ENCODE data around the gene COX19.
A peak's percentile ranks its signal among the peaks of the same experiment; 100 is the strongest.

COX19 gene

DNA sequence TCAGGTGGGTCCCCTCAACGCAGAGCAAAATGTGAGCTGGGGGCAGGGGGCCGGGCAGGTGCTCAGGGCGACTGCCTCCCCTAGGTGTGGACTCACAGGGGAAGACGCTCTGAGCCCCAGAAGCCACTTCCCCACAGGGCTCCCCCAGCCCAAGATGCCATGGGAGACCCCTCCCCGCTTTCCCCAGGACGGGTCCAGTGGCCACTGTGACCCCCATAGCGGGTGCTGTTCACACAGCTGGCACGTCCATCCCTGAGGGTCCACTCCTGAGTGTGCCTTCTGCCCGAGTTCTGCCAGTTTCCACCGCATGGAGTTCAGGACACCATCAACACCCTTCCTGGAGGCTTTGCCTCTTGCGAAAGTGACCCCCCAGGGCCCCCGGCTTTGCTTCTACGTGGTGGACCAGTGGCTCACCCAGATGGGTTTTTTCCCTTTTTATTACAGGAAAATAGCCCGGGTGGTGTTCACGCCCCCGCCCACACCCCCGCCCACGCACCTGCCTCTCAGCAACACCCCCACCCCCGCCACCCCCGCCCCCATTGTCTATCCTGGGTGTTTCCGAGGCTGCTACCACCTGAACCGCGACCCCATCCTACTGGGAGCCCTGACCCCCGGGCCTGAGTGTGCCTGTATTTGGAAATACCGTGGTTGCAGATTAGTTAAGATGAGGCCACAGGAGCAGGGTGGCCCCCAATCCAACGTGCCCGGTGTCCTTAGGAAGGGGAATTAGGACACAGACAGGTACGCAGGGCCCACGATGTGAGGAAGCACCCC is 52.8 kb downstream of the COX19 start:
- DNase-seq (ENCODE audit: low spot score in 2 of 2) = no peak
- Mint-ChIP-seq H3K36me3 (peaks cover 3% of the 10 kb centered on the region), H3K27ac (peak overlapping the region; percentile 77)

GRCh38 chr7:921581-922333 is 53.6 kb downstream of the COX19 start:
- no peaks in the 10 kb centered on the region for H3K9me3 Mint-ChIP-seq
- H3K36me3 Mint-ChIP-seq = peaks cover 3% of the 10 kb centered on the region
- ATAC-seq (ENCODE audit: low read depth) (no peak), DNase-seq (ENCODE audit: low spot score in 2 of 2) (no peak)
- peaks cover 5% of the 10 kb centered on the region for H3K27me3 Mint-ChIP-seq
- peak overlapping the region; percentile 75 for H3K4me3 Mint-ChIP-seq
- peak overlapping the region; percentile 31 for H3K27ac Mint-ChIP-seq
- peaks cover 21% of the 10 kb centered on the region for H3K4me1 Mint-ChIP-seq

More for the DNA sequence above, 52.8 kb downstream of the COX19 start:
- peak; percentile 3 for ATAC-seq (ENCODE audit: low read depth)
- H3K4me3 Mint-ChIP-seq = peak overlapping the region; percentile 85
- peaks cover 21% of the 10 kb centered on the region for H3K4me1 Mint-ChIP-seq
- peaks cover 5% of the 10 kb centered on the region for H3K27me3 Mint-ChIP-seq
- no peaks in the 10 kb centered on the region for H3K9me3 Mint-ChIP-seq

DNA sequence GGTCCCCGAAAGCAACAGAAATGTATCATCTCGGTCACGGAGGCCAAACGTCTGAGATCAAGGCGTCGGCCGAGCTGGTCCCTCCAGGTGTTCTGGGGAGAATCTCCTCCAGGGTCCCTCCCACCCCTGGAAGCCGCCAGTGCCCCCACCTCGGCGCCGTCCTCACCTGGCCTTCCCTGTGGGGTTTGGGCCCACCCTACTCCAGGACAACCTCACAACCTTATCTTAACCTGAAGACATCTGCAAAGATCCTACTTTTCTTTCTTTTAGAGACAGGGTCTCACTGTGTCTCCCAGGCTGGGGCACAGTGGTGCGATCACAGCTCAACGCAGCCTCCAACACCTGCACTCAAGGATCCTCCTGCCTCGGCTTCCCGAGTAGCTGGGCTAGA is 54.3 kb downstream of the COX19 start:
- Mint-ChIP-seq H3K36me3 (peaks cover 3% of the 10 kb centered on the region), H3K27ac (peak overlapping the region; percentile 31), H3K9me3 (no peaks in the 10 kb centered on the region), H3K4me3 (peak overlapping the region; percentile 75), H3K27me3 (peaks cover 5% of the 10 kb centered on the region), H3K4me1 (peaks cover 25% of the 10 kb centered on the region)
- DNase-seq (ENCODE audit: low spot score in 2 of 2) (no peak), ATAC-seq (ENCODE audit: low read depth) (no peak)

DNA sequence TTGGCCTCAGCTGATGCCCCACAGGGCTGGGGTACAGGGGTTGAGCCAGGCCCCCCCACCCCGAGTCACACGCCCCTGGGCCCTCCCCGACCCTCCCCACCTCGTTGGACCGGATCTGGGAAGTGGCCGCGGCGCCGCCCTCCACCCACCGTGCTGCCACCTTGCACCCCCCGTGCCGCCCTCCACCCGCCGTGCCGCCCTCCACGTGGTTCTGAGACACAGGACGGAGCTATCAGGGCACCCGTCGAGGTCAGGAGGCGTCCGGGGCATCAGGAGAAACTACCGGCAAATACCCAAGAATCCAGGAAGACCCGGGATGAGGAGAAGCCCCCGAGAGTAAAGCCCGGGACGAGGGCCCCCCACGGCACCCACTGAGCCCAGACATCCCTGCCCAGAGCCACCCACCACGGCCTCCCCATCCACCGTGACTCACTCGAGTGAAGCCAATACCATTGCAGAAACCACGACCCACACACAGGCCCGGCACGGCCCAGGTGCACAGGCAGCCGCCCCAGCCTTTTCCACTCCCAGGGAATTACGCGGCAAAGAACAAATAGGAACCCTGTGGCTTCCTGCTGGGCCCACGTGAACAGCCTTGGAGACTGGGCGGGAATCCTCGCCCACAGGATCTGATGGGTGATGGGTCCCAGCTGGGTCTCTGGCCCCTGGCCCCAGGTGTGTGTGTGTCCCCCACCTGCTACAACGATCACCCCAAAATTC is 54.8 kb downstream of the COX19 start:
- Mint-ChIP-seq H3K27ac (peak overlapping the region; percentile 31), H3K27me3 (peaks cover 5% of the 10 kb centered on the region), H3K36me3 (peaks cover 3% of the 10 kb centered on the region), H3K4me1 (peaks cover 25% of the 10 kb centered on the region), H3K9me3 (no peaks in the 10 kb centered on the region), H3K4me3 (no peak overlapping the region)
- DNase-seq (ENCODE audit: low spot score in 2 of 2) = no peak
- ATAC-seq (ENCODE audit: low read depth) = no peak

- H3K36me3 Mint-ChIP-seq = peaks cover 3% of the 10 kb centered on the region
- peaks cover 25% of the 10 kb centered on the region for H3K4me1 Mint-ChIP-seq
Observed at GRCh38 chr7:919924-920341, 55.4 kb downstream of the COX19 start.

GRCh38 chr7:919114-919442 is 56.3 kb downstream of the COX19 start:
- Mint-ChIP-seq H3K9me3 (no peaks in the 10 kb centered on the region), H3K36me3 (peaks cover 3% of the 10 kb centered on the region), H3K27me3 (peaks cover 2% of the 10 kb centered on the region), H3K4me3 (no peak overlapping the region), H3K27ac (peak overlapping the region; percentile 62), H3K4me1 (peaks cover 21% of the 10 kb centered on the region)
- no peak for ATAC-seq (ENCODE audit: low read depth)
- no peak for DNase-seq (ENCODE audit: low spot score in 2 of 2)

More at GRCh38 chr7:919924-920341, 55.4 kb downstream of the COX19 start:
- H3K27me3 Mint-ChIP-seq = peaks cover 5% of the 10 kb centered on the region
- no peak overlapping the region for H3K27ac Mint-ChIP-seq
- ATAC-seq (ENCODE audit: low read depth) (no peak), DNase-seq (ENCODE audit: low spot score in 2 of 2) (no peak)
- no peak overlapping the region for H3K4me3 Mint-ChIP-seq
- H3K9me3 Mint-ChIP-seq = no peaks in the 10 kb centered on the region

- no peak overlapping the region for H3K27ac Mint-ChIP-seq
- no peaks in the 10 kb centered on the region for H3K9me3 Mint-ChIP-seq
- H3K27me3 Mint-ChIP-seq = peaks cover 2% of the 10 kb centered on the region
- peaks cover 3% of the 10 kb centered on the region for H3K36me3 Mint-ChIP-seq
- DNase-seq (ENCODE audit: low spot score in 2 of 2) (no peak), ATAC-seq (ENCODE audit: low read depth) (no peak)
- H3K4me3 Mint-ChIP-seq = no peak overlapping the region
- H3K4me1 Mint-ChIP-seq = peaks cover 21% of the 10 kb centered on the region
Observed at GRCh38 chr7:918441-919113, 56.8 kb downstream of the COX19 start.

- Mint-ChIP-seq H3K36me3 (peaks cover 3% of the 10 kb centered on the region), H3K27ac (no peak overlapping the region), H3K9me3 (no peaks in the 10 kb centered on the region), H3K27me3 (peaks cover 2% of the 10 kb centered on the region), H3K4me1 (peaks cover 21% of the 10 kb centered on the region), H3K4me3 (no peak overlapping the region)
- ATAC-seq (ENCODE audit: low read depth) = no peak
- no peak for DNase-seq (ENCODE audit: low spot score in 2 of 2)
Observed at GRCh38 chr7:918118-918425, 57.3 kb downstream of the COX19 start.

GRCh38 chr7:917255-918117 is 57.9 kb downstream of the COX19 start:
- H3K27me3 Mint-ChIP-seq = peaks cover 2% of the 10 kb centered on the region
- H3K9me3 Mint-ChIP-seq = no peaks in the 10 kb centered on the region
- no peak overlapping the region for H3K27ac Mint-ChIP-seq
- peaks cover 18% of the 10 kb centered on the region for H3K4me1 Mint-ChIP-seq
- H3K4me3 Mint-ChIP-seq = no peak overlapping the region
- ATAC-seq (ENCODE audit: low read depth) (no peak), DNase-seq (ENCODE audit: low spot score in 2 of 2) (no peak)
- peaks cover 3% of the 10 kb centered on the region for H3K36me3 Mint-ChIP-seq

DNA sequence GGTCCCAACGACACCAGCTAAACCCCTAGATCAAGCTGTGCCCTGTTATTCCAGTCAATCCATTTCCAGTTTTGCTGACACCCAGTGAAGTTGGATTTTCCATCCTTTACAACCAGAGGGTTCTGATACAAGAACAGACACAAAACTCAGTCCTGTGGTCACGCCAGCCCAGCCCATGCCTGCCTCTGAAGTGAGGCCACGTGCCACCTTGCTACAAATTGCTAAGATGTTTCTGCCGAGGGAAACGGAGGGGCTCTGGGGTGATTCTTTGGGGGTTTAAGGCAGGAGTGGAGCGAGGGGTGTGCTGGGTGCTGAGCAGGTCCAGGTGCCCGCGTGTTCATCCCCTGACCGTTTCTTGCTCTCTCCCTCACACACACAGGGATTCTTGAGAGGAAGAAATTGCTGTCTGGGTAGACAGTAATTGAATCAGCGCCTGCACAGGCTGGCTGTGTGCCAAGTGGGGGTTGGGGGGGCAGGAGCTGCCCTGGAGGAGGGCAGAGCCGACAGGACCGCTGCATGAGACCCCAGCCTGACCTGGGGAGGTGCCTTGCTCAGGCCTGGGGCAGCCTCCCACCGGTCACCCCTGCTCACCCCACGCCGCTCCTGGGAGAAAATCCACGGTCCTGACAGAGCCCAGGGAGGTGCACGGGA is 58.9 kb downstream of the COX19 start:
- peaks cover 3% of the 10 kb centered on the region for H3K36me3 Mint-ChIP-seq
- no peak for ATAC-seq (ENCODE audit: low read depth)
- H3K27me3 Mint-ChIP-seq = peaks cover 2% of the 10 kb centered on the region
- DNase-seq (ENCODE audit: low spot score in 2 of 2) = no peak
- H3K4me1 Mint-ChIP-seq = peaks cover 14% of the 10 kb centered on the region
- no peak overlapping the region for H3K27ac Mint-ChIP-seq
- H3K4me3 Mint-ChIP-seq = no peak overlapping the region
- H3K9me3 Mint-ChIP-seq = no peaks in the 10 kb centered on the region
